Skin epidermis (tissue), 12 donors: ENCODE measurements around the gene SERPINA4.

Experiments
- H3K27ac ChIP-seq, 21 experiments: fragments of 200-600 bp; sonication (generic) in 11 of 21; one replicate each; pipeline ENCODE4 v1.5.0; 2020; ENCODE audit warnings: mild to moderate bottlenecking in 3 of 21, inconsistent platforms in 2 of 21, moderate library complexity in 2 of 21
- H3K4me3 ChIP-seq, 7 experiments: fragments of 200-600 bp; sonication (generic) in 2 of 7; one replicate each; pipeline ENCODE4 v1.5.0; 2020; ENCODE audit warnings: inconsistent platforms in 2 of 7, mild to moderate bottlenecking in 2 of 7, moderate library complexity in 1 of 7

Gene SERPINA4

DNA sequence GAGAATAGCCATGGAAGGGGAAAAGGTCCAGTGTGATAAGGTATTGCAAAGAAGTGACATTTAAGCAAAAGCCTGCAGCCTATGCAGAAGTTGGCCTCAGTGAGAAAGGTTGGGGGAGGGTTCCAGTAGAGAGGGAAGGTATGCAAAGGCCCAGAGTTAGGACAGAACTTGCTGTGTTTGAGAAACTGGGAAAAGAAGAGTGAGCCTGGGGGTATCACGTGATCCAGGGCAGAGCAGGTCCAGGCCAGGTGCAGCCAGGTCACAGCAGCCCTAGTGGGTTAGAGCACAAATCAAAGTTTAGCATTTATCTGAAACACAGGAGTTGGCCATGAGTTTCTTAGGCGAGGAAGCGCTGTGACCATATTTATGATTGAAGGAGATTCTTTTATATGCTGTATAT is 21.6 kb downstream of the SERPINA4 start:
- H3K4me3 ChIP-seq, result no peak overlapping the region
- no peak overlapping the region for H3K27ac ChIP-seq

DNA sequence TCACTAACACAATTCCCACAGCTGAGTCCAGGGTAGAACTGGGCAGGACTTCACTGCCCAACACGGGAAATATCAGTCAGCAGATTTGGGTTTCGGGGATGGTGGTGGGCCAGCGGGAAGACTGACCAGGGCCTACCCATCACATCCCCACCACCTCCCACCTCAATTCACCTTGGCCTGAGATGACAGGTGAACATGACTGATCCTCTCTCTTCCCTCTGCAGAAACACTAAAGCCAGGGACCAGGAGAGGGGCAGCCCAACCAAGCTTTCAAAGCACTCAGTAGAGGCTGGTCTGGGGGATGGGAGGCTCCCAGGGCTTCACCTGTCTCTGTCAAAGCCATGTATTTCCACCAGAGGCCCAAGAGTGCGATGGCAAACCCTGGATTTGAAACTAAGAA is 22.3 kb downstream of the SERPINA4 start:
- Histone ChIP-seq H3K4me3 (no peak overlapping the region), H3K27ac (peak overlapping the region in 1 of 21 experiments; percentile 19)

DNA sequence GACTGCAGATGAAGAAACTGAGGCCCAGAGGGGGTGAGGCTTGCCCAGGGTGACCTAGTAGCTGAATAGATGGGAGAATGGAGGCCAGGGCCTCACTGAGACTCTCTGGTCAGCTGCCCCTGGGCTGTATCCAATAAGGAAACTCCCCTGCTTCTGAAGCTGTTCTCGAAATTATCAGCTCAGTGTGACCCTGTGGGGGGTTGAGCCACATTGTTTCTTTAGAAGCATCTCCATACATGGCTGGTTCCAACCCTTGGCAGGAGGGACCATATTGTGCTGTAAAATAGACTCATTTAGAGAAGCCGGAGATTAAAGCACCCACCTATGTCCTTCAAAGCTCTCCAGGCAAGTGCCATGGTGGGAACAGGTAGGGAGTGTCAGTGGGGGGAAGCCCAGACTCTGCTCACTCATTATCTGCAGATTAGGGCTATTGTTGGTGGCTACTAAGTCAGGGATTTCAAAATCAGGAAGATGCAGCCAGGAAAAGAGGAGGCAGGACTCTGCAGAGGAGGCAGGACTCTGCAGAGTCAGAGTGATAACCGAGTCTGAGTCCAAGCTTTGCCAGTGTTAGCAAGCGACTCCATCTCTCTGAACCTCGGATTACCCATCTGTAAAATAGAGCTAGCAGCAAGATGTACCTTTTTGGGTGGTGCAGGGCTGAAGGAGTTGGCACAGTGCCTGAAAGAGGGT is 23.5 kb downstream of the SERPINA4 start:
- no peak overlapping the region for H3K27ac ChIP-seq
- no peak overlapping the region for H3K4me3 ChIP-seq

GRCh38 chr14:94586635-94587034 is 25.4 kb downstream of the SERPINA4 start:
- Histone ChIP-seq H3K4me3 (no peak overlapping the region), H3K27ac (no peak overlapping the region)

DNA sequence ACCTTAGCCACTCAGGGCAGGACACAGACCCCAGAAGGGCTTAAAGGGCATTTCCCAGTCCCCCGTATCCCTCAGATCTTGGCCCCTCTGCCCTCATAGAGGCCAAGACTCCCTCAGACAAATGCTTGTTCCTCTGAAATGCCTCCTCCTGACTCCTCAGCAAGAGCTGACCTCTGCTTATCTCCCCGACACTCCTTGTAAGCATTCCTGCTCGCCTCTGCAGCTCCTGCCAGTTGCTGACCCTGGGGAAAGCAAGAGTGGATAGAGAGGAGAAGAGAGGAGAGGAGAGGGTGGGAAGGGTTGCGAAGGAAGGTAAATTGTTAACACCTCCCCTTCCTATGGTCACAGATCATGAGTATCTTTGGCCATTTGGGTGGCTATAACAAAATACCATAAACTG is 27.1 kb downstream of the SERPINA4 start:
- Histone ChIP-seq H3K27ac (no peak overlapping the region), H3K4me3 (no peak overlapping the region)

- H3K4me3 ChIP-seq, result no peak overlapping the region
- no peak overlapping the region for H3K27ac ChIP-seq
Observed at GRCh38 chr14:94591073-94591472, 29.8 kb downstream of the SERPINA4 start.

- Histone ChIP-seq H3K4me3 (no peak overlapping the region), H3K27ac (no peak overlapping the region)
Observed at GRCh38 chr14:94591871-94592270, 30.6 kb downstream of the SERPINA4 start.

DNA sequence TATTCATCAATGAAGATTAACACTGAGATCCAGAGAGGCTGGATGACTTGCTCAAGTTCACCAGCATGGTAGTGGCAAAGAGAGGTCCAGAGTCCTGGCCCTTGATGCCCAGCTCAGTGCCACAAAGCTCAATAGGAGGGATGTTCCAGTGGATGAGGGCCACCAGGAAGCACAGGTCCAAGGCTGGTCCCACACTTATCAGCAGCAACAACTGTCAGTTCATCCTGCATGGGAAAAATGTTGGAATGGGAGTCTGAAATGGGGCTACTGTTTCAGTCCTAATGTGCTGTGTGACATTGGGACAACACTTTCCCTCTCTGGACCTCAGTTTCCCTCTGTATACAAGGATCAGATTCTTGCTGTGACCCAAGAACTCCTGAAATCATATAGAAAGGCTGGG is 31.2 kb downstream of the SERPINA4 start:
- Histone ChIP-seq H3K27ac (no peak overlapping the region), H3K4me3 (no peak overlapping the region)

DNA sequence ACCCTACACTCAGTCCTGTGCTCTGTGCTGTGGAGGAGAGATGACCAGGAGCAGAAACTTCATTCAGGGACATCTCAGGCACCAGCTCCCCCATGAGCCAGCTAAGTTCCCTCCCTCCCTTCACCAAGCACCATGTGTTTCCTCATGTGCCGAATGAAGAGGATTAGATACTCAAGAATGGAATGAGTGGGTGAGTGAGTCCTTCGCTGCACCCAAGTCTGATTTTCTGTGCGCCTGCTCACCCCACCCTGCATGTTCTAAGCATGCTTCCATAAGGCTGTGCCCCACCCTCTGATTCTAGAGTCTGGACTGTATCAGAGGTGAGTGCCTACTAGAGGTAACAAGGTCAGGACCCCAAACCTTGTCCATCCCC is 32.1 kb downstream of the SERPINA4 start:
- H3K4me3 ChIP-seq, result no peak overlapping the region
- no peak overlapping the region for H3K27ac ChIP-seq

DNA sequence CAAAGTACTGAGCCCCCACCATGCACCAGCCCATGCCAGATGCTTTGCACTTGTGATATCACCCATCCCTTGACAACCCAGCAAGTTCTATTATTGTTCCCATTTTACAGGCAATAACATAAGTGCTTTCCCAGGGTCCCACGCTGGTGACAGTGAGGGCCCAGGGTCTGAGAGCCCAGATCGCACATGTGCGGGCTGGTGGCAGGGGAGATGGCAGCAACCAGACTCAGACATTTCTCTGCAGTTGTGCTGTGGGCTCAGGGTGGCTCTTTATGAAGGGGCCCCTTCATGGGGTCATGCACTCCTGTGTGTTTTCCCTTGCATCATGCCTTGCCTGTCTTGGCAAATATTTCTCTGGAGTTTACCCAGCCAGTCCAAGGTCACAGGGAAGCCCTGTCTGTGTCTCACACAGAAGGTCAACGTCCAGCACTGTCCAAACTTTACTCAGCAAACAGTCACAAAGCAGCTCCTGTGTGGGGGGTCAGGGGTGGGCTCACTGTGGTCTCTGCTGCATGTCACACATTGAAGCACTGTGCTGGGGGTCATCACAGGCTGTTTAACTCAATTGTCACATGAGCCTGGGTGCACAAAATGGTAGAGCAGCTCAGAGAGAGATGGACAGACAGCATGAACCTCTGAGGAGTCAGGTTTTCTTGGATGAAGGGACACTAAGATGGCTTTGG is 32.6 kb downstream of the SERPINA4 start:
- Histone ChIP-seq H3K27ac (no peak overlapping the region), H3K4me3 (no peak overlapping the region)

- Histone ChIP-seq H3K27ac (no peak overlapping the region), H3K4me3 (no peak overlapping the region)
Observed at GRCh38 chr14:94594441-94594840, 33.2 kb downstream of the SERPINA4 start.

DNA sequence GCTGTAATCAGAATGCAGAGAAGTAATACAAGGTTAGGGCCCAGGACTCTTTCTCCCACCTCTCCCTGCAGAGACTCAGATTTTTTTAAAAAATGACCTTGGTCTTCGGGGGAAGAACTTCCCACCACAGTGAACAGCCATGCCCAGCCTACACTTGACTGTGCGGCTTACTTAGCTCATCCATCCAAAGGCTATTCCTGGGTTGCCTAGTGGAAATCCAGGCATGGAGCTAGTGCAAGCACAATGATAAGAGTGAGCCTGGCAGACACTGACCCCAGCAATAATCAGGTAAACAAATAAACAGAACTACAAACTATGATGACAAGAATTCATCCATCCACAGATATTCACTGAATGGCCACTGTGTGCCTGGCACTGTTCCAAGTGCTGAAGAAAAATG is 34.7 kb downstream of the SERPINA4 start:
- H3K4me3 ChIP-seq, result no peak overlapping the region
- H3K27ac ChIP-seq, result no peak overlapping the region

- H3K27ac ChIP-seq, result no peak overlapping the region
Observed at GRCh38 chr14:94596361-94596760, 35.1 kb downstream of the SERPINA4 start.

GRCh38 chr14:94597788-94598187 is 36.5 kb downstream of the SERPINA4 start:
- Histone ChIP-seq H3K27ac (no peak overlapping the region), H3K4me3 (no peak overlapping the region)

More at GRCh38 chr14:94596361-94596760, 35.1 kb downstream of the SERPINA4 start:
- no peak overlapping the region for H3K4me3 ChIP-seq

GRCh38 chr14:94598506-94598815 is 37.2 kb downstream of the SERPINA4 start:
- Histone ChIP-seq H3K4me3 (no peak overlapping the region), H3K27ac (peak overlapping the region in 16 of 21 experiments; percentile 16 to 86 (median 66))

GRCh38 chr14:94598816-94599655 is 37.8 kb downstream of the SERPINA4 start:
- no peak overlapping the region for H3K4me3 ChIP-seq
- peak overlapping the region in 20 of 21 experiments; percentile 27 to 86 (median 65) for H3K27ac ChIP-seq

DNA sequence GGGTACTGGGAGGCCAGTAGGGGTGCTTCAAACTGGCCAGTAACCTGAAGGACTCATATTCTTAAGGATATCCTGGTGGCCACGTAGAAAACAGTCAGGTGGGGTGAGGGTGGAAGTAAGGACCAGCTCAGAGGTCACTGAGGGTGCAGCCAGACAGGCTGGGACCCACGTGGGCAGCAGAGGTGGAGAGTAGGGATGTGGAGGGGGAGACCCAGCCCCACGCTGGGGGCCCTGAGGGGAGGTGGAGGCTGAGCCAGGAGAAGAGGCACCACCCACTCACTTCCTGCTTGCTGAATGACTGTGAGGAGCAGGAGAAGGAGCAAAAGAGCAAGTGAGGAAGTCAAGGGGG is 38.4 kb downstream of the SERPINA4 start:
- Histone ChIP-seq H3K27ac (peak overlapping the region in 19 of 21 experiments; percentile 27 to 86 (median 63)), H3K4me3 (no peak overlapping the region)

- Histone ChIP-seq H3K27ac (peak overlapping the region in 16 of 21 experiments; percentile 23 to 86 (median 67)), H3K4me3 (no peak overlapping the region)
Observed at GRCh38 chr14:94600148-94600545, 38.9 kb downstream of the SERPINA4 start.

- peak overlapping the region in 16 of 21 experiments; percentile 1 to 86 (median 44) for H3K27ac ChIP-seq
- no peak overlapping the region for H3K4me3 ChIP-seq
Observed at GRCh38 chr14:94601884-94602391, 40.7 kb downstream of the SERPINA4 start.

DNA sequence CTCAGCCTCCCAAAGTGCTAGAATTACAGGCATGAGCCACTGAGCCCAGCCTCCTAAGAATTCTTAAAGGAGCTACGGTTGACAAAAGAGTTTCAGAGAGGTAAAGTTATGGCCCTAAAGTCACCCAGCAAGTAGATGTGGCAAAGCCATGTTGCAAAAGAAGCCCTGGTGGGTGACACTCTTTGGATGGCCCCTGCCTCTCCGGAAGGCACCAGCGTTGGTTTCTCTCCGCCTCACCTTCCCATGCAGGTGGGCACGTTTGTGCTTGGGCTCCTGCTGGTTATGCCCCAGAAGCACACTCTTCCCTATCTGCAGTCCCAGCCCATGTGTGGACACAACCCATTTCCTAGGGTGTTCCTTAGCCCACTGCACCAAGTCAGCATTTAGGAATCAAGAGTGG is 41.5 kb downstream of the SERPINA4 start:
- no peak overlapping the region for H3K4me3 ChIP-seq
- peak overlapping the region in 10 of 21 experiments; percentile 1 to 86 (median 46) for H3K27ac ChIP-seq

- no peak overlapping the region for H3K27ac ChIP-seq
- H3K4me3 ChIP-seq, result no peak overlapping the region
Observed at GRCh38 chr14:94605361-94605760, 44.1 kb downstream of the SERPINA4 start.
